ENCODE data around the gene MRPS10. TPM values are rescaled to one million over a fixed set of nuclear protein-coding genes. Genes with fewer than 3 reads are reported as not detected.
"Not testable (repeated sequence)": the region's sequence is repeated elsewhere in the genome, so short reads cannot be mapped to it uniquely, and the experiment has no call there.

The MRPS10 gene
- total and polyA plus RNA-seq, 2 experiments from 2014 or later, result 65.1 to 79.8 TPM

DNA sequence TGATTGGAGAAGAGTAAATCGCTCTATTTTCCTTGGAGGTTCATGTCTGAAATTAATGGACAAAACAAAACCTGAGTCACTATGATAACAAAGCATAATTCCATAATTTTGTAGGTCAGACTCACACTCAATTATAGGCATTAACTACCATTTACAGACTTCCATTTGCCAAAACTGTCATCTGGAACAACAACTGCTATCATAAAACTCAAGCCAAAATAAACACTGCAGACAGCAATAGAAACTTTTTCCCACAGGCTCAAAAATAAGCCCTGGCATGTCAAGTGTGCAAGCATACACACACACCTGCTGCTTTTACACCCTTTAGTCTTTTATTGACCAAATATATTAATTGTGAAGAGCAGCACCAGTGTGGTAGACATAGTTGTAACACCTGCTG, 7.1 kb downstream of the MRPS10 start:
- peaks cover 35% of the 10 kb centered on the region for H3K79me2 ChIP-seq (ENCODE audit: insufficient read depth)
- H2AFZ ChIP-seq, result no peak overlapping the region
- H3K36me3 ChIP-seq (ENCODE audit: low read depth), result peaks cover 55% of the 10 kb centered on the region
- no peak overlapping the region for H3K27ac ChIP-seq
- no peaks in the 10 kb centered on the region for H3K9me3 ChIP-seq (ENCODE audit: low read depth)
- no peak for TF ChIP-seq EZH2phosphoT487 (IDR thresholded peaks at IDR 0.05; ENCODE audit: insufficient read depth, low read depth)
- TF ChIP-seq EZH2 (IDR thresholded peaks at IDR 0.05; ENCODE audit: insufficient read depth, poor library complexity, severe bottlenecking), result no peak
- no peak overlapping the region for H3K9ac ChIP-seq
- DNase-seq, result no peak
- H3K4me2 ChIP-seq (ENCODE audit: unreplicated experiment), result no peak overlapping the region
- no peaks in the 10 kb centered on the region for H4K20me1 ChIP-seq (ENCODE audit: insufficient read depth)
- H3K4me3 ChIP-seq, result no peak overlapping the region
- peaks cover 6% of the 10 kb centered on the region for H3F3A ChIP-seq (ENCODE audit: insufficient read depth)
- H3K4me1 ChIP-seq (ENCODE audit: insufficient read depth), result peaks cover 3% of the 10 kb centered on the region
- no peaks in the 10 kb centered on the region for H3K27me3 ChIP-seq (replicated peaks; ENCODE audit: insufficient read depth)
- 94% methylated on average over 1 of the region's 1 CpG; no CpG with 5 or more reads in 1 of the 2 experiments for WGBS, 2 experiments (ENCODE audit: low coverage in 1 of 2, low lambda C conversion rate in 2 of 2, missing lambda C conversion rate in 2 of 2)
- H3K9me2 ChIP-seq (ENCODE audit: insufficient read depth), result no peaks in the 10 kb centered on the region
- in situ Hi-C loops (cut with MboI), result no loop called here

GRCh38 chr6:42207559-42207958, 10.1 kb downstream of the MRPS10 start:
- in situ Hi-C loops (cut with MboI), result not testable (repeated sequence)

GRCh38 chr6:42204768-42205282, 12.8 kb downstream of the MRPS10 start:
- WGBS, 2 experiments (ENCODE audit: low coverage in 1 of 2, low lambda C conversion rate in 2 of 2, missing lambda C conversion rate in 2 of 2), result 97 to 99% methylated on average over 4 of the region's 4 CpGs
- H2AFZ ChIP-seq, result no peak overlapping the region
- H3K9ac ChIP-seq, result no peak overlapping the region
- H3K4me3 ChIP-seq, result no peak overlapping the region
- TF ChIP-seq EZH2phosphoT487 (IDR thresholded peaks at IDR 0.05; ENCODE audit: insufficient read depth, low read depth), result no peak
- no peak for TF ChIP-seq EZH2 (IDR thresholded peaks at IDR 0.05; ENCODE audit: insufficient read depth, poor library complexity, severe bottlenecking)
- no peaks in the 10 kb centered on the region for H4K20me1 ChIP-seq (ENCODE audit: insufficient read depth)
- peaks cover 26% of the 10 kb centered on the region for H3K36me3 ChIP-seq (ENCODE audit: low read depth)
- H3K27ac ChIP-seq, result peak overlapping the region; percentile 32; the same call in 1 of the 2 replicates
- peaks cover 48% of the 10 kb centered on the region for H3F3A ChIP-seq (ENCODE audit: insufficient read depth)
- no peaks in the 10 kb centered on the region for H3K9me2 ChIP-seq (ENCODE audit: insufficient read depth)
- no peaks in the 10 kb centered on the region for H3K79me2 ChIP-seq (ENCODE audit: insufficient read depth)
- no peaks in the 10 kb centered on the region for H3K27me3 ChIP-seq (replicated peaks; ENCODE audit: insufficient read depth)
- no peak for DNase-seq
- peaks cover 38% of the 10 kb centered on the region for H3K4me1 ChIP-seq (ENCODE audit: insufficient read depth)
- H3K9me3 ChIP-seq (ENCODE audit: low read depth), result no peaks in the 10 kb centered on the region
- in situ Hi-C loops (cut with MboI), result no loop called here
- no peak overlapping the region for H3K4me2 ChIP-seq (ENCODE audit: unreplicated experiment)

More at GRCh38 chr6:42207559-42207958, 10.1 kb downstream of the MRPS10 start:
- Histone ChIP-seq H3K36me3 (ENCODE audit: low read depth) (peaks cover 44% of the 10 kb centered on the region), H3F3A (ENCODE audit: insufficient read depth) (peaks cover 26% of the 10 kb centered on the region), H3K79me2 (ENCODE audit: insufficient read depth) (peaks cover 11% of the 10 kb centered on the region), H3K4me1 (ENCODE audit: insufficient read depth) (peaks cover 16% of the 10 kb centered on the region)
- WGBS, 2 experiments (ENCODE audit: low coverage in 1 of 2, low lambda C conversion rate in 2 of 2, missing lambda C conversion rate in 2 of 2), result 67 to 74% methylated on average over 2 of the region's 2 CpGs
- H3K27me3 ChIP-seq (replicated peaks; ENCODE audit: insufficient read depth); H2AFZ ChIP-seq; DNase-seq; H3K9me3 ChIP-seq (ENCODE audit: low read depth); H3K27ac ChIP-seq; H3K4me2 ChIP-seq (ENCODE audit: unreplicated experiment); H3K9ac ChIP-seq; H3K9me2 ChIP-seq (ENCODE audit: insufficient read depth); H4K20me1 ChIP-seq (ENCODE audit: insufficient read depth); H3K4me3 ChIP-seq: not testable (repeated sequence)

DNA sequence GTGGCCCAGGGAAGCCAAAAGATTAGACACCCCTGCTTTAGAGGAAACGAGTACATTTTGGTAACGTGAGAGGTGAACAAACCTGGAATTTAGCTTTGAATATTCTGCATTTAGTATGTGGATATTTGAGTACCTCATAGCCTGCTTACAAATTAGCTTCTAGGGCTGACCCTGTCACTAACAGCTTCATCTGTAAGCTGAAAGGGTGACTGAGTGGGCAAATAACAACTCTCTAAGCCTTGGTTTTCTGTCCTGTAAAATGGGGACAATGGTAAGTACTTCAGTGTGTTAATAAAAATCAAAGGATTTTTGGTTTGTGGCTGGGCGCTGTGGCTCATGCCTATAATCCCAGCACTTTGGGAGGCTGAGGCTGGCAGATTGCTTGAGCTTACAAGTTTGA, 14.5 kb downstream of the MRPS10 start:
- Histone ChIP-seq H3K9ac (no peak overlapping the region), H3K27ac (no peak overlapping the region), H3K4me2 (ENCODE audit: unreplicated experiment) (no peak overlapping the region), H3K4me3 (no peak overlapping the region), H3K36me3 (ENCODE audit: low read depth) (peaks cover 12% of the 10 kb centered on the region), H3K4me1 (ENCODE audit: insufficient read depth) (peaks cover 51% of the 10 kb centered on the region), H3K79me2 (ENCODE audit: insufficient read depth) (no peaks in the 10 kb centered on the region), H4K20me1 (ENCODE audit: insufficient read depth) (no peaks in the 10 kb centered on the region), H3F3A (ENCODE audit: insufficient read depth) (peaks cover 60% of the 10 kb centered on the region), H2AFZ (no peak overlapping the region), H3K9me3 (ENCODE audit: low read depth) (no peaks in the 10 kb centered on the region), H3K27me3 (replicated peaks; ENCODE audit: insufficient read depth) (no peaks in the 10 kb centered on the region), H3K9me2 (ENCODE audit: insufficient read depth) (no peaks in the 10 kb centered on the region)
- 99 to 100% methylated on average over 3 of the region's 3 CpGs for WGBS, 2 experiments (ENCODE audit: low coverage in 1 of 2, low lambda C conversion rate in 2 of 2, missing lambda C conversion rate in 2 of 2)
- TF ChIP-seq EZH2phosphoT487 (IDR thresholded peaks at IDR 0.05; ENCODE audit: insufficient read depth, low read depth) (no peak), EZH2 (IDR thresholded peaks at IDR 0.05; ENCODE audit: insufficient read depth, poor library complexity, severe bottlenecking) (no peak)
- DNase-seq, result no peak
- in situ Hi-C loops (cut with MboI), result no loop called here

GRCh38 chr6:42202131-42202915, 15.3 kb downstream of the MRPS10 start:
- 85 to 88% methylated on average over 13 of the region's 13 CpGs for WGBS, 2 experiments (ENCODE audit: low coverage in 1 of 2, low lambda C conversion rate in 2 of 2, missing lambda C conversion rate in 2 of 2)
- peaks cover 67% of the 10 kb centered on the region for H3F3A ChIP-seq (ENCODE audit: insufficient read depth)
- H3K27me3 ChIP-seq (replicated peaks; ENCODE audit: insufficient read depth); in situ Hi-C loops (cut with MboI); H3K27ac ChIP-seq; H3K4me2 ChIP-seq (ENCODE audit: unreplicated experiment); H3K9ac ChIP-seq; H3K79me2 ChIP-seq (ENCODE audit: insufficient read depth); DNase-seq; H3K4me3 ChIP-seq; H3K9me3 ChIP-seq (ENCODE audit: low read depth); H4K20me1 ChIP-seq (ENCODE audit: insufficient read depth); H2AFZ ChIP-seq; H3K9me2 ChIP-seq (ENCODE audit: insufficient read depth); H3K36me3 ChIP-seq (ENCODE audit: low read depth): not testable (repeated sequence)
- H3K4me1 ChIP-seq (ENCODE audit: insufficient read depth), result peaks cover 59% of the 10 kb centered on the region
